Measurements from ENCODE around the gene KCNMA1.

Gene KCNMA1

DNA sequence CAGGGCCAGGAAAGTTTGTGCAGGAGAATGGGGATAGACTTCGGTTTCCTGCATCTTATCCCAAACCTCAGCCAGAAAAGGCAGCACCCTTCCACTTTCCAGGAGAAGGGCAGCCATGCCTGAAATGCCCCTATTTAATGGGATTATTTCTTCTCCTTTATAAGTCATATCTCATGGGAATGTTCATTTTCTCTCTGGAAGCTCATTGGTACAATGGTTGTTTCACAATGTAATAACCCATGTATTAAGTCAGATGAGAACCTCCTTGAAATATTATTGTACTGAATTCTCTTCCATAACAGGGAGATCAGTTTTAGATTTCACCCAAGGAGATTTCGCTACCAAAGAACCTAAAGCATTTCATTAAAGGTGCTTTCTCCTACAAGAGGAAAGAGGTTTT, 457.5 kb downstream of the KCNMA1 start:
- DNase-seq (ENCODE audit: low read depth): no peak

DNA sequence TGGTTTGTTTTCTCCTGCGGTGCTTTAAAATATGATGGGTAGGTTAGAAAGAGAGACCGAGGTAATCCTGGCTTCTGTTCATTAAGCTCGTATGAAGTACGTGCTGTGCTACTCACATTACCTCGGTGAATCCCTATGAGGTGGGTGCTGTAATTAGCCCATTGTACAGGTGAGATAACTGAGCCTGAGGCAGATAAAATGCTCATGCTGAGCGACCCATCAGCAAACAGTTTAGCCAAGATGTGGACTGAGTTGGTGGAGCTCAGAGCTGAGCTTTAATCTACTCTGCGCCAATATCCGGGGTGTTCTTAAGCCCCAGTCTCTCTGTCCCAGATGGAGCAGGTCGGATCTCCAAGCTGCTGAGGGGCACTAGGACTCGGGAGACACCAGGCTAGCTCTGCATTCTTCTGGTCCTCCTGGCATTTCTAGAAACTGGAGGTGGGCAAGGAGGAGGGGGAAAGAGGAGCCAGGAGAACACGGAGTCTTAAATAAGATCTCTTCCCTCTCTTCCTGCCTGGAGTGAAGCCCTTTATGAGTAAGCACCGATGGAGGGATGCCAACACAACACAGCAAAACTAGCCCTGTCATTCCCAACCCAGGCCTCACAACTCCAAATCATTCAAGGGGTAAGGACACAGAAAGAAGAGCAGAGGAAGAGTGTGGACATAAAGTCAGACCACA, 458.5 kb downstream of the KCNMA1 start:
- no peak for DNase-seq (ENCODE audit: low read depth)

DNA sequence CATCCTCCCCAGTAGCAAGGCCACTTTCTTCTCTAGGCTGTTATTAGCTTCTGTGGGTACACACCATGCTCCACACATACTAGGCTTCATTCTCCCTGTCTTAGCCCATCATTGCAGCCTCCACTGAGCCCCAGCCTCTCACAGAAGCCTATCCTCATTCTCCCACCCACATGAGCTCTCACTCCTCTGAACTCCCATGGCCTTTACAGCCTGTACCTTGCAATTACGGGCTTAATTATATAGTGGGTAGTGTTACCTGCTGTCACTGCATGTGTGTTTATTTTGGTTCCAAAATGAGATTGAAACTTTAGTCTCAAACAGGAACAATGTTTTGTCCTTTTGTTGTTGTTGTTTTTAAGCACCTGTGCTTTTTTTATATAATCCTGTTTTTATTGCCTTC, 460.0 kb downstream of the KCNMA1 start:
- DNase-seq (ENCODE audit: low read depth): no peak

DNA sequence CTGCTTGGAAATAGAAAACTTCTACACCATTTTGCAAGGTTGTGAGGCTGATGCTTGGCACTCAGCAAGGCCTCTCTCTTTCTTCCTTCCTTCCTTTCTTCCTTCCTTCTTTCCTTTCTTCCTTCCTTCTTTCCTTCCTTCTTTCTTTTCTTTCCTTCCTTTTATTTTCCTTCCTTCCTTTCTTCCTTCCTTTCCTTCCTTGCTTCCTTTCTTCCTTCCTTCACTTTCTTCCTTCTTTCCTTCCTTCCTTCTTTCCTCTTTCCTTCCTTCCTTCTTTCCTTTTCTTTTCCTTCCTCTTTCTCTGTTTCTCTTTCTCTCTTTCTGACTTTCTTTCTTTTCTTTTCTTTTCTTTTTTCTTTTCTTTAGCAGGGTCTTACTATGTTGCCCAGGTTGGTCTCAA, 460.4 kb downstream of the KCNMA1 start:
- DNase-seq (ENCODE audit: low read depth): no peak

DNA sequence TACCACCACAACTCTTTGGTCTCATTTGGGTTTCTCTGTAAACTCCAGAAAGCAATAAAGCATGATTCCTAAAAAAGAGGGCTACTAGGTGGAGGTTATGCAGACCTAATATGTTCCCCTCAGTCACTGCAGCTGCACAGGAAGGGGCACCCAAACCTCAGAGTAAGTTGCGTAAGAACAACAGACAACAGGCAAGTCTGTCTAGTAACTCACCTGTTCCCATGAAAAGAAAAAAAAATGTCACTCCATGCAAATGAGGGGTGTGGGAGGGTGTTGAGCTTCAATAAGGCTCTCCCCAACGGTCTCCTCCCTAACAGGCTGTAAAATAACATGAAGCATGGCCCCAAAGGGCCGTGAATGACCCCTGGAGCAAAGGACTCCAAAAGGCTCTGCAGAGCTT, 461.4 kb downstream of the KCNMA1 start:
- DNase-seq (ENCODE audit: low read depth): no peak

DNA sequence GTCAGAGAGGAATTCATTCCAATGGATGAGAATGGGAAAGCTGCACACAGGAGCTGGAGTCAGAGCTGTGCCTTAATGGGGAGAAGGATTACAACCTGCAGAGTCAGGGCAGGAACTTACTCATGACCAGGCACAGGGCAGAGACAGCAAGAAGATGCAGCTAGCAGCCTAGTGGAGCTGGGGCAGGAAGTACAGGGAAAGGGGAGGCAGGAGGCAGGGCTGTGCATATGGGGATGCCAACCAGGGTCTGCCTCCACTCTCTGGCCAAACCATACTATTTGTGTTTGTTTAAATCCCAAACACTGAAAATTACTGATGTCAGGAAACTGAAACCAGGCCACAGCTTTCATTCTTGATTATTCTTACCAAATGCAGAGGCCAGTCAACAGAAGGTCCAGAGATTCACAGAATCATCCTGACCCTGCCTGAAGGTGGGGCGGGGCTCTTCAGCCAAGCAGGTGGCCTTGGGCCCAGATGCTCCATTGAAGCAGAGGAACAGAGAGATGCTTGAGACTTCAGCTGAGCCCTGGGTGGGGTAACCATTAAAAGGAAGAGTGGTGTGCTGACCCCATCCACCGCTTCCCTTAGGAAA, 461.9 kb downstream of the KCNMA1 start:
- DNase-seq (ENCODE audit: low read depth): no peak

- peak; percentile 29 for DNase-seq (ENCODE audit: low read depth)
Measured at GRCh38 chr10:77173615-77174461, 463.8 kb downstream of the KCNMA1 start.

GRCh38 chr10:77172086-77172485, 465.5 kb downstream of the KCNMA1 start:
- no peak for DNase-seq (ENCODE audit: low read depth)

DNA sequence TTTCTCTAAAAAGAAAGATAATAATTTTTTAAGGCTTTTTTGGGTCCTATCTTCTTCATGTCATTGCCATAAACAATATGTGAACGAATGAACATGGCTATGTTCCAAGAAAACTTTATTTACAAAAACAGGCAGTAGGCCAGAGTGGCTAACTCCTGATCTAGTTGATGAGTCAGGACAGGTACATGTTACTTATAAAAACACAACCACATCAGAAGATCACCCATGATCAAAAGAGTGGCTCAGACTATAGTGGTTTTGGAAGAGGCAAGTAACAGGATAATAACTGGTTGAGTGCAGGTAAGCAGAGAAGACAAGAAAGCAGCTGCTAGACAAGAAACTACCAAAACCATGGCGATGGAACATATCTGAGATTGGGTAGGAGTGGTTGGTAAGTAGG, 468.7 kb downstream of the KCNMA1 start:
- DNase-seq (ENCODE audit: low read depth): no peak

GRCh38 chr10:77168161-77168560, 469.4 kb downstream of the KCNMA1 start:
- no peak for DNase-seq (ENCODE audit: low read depth)

- no peak for DNase-seq (ENCODE audit: low read depth)
Measured at GRCh38 chr10:77165445-77166208, 472.0 kb downstream of the KCNMA1 start.

- no peak for DNase-seq (ENCODE audit: low read depth)
Measured at GRCh38 chr10:77164616-77165311, 472.8 kb downstream of the KCNMA1 start.

- no peak for DNase-seq (ENCODE audit: low read depth)
Measured at GRCh38 chr10:77163670-77164348, 473.8 kb downstream of the KCNMA1 start.

- DNase-seq (ENCODE audit: low read depth): no peak
Measured at GRCh38 chr10:77162697-77163096, 474.9 kb downstream of the KCNMA1 start.

- no peak for DNase-seq (ENCODE audit: low read depth)
Measured at GRCh38 chr10:77160679-77161078, 476.9 kb downstream of the KCNMA1 start.

GRCh38 chr10:77159538-77160110, 478.0 kb downstream of the KCNMA1 start:
- DNase-seq (ENCODE audit: low read depth): no peak

GRCh38 chr10:77158666-77159065, 478.9 kb downstream of the KCNMA1 start:
- DNase-seq (ENCODE audit: low read depth): no peak

GRCh38 chr10:77157248-77158019, 480.2 kb downstream of the KCNMA1 start:
- no peak for DNase-seq (ENCODE audit: low read depth)

DNA sequence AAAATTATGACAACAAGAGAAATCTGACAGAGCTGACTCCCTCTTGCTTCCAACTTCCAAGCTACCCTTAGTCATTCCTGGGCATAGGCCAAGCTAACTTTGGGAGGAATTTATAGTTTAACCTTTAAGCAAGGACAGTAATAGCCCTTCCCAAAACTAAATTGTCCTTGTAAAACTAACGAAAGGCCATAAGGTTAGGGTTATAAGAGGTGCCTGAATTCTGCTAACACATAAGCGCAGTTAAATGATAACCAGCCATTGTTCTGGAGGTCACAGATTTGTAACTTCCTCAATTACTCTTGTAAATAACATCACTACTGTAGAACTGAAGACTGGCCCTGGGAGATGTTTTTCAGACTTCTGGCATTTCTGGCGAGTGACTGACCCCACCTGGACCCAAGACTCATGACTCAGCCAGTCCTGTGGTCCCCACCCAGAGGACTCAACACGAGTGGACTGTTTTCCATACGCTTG, 481.2 kb downstream of the KCNMA1 start:
- no peak for DNase-seq (ENCODE audit: low read depth)

- no peak for DNase-seq (ENCODE audit: low read depth)
Measured at GRCh38 chr10:77152256-77152655, 485.4 kb downstream of the KCNMA1 start.

Measured in activated T-helper 9 cell treated with anti-CD3 and anti-CD28 coated beads, Interleukin-2, amount 50 U/mL, for 16 hours (primary cell).